RPMI8226 (cell line): ENCODE measurements around the gene PRDM2.

Experiments used
- DNase-seq: peaks from one replicate; pipeline ENCODE4 v3.0.0-alpha.2; 2015

The PRDM2 gene

DNA sequence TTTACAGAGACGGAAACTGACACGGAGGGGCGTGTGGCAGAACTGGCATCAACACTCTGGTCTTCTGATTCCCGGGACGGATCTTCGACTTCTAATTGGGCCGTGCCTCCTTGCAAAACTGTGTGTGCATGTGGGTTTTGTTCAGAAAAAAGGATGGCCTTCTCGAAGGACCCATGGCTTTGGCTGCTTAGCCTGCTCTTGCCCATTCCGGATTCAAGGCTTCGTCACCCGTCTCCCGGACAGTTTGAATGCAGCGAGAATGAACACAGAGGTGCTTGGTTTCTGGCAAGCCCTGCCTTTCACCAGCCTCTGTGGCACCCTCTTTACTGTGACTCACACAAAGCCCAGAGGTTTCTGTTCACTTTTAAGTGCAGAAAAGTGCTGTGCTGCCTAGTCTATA is 120.1 kb downstream of the PRDM2 start:
- DNase-seq, result no peak

DNA sequence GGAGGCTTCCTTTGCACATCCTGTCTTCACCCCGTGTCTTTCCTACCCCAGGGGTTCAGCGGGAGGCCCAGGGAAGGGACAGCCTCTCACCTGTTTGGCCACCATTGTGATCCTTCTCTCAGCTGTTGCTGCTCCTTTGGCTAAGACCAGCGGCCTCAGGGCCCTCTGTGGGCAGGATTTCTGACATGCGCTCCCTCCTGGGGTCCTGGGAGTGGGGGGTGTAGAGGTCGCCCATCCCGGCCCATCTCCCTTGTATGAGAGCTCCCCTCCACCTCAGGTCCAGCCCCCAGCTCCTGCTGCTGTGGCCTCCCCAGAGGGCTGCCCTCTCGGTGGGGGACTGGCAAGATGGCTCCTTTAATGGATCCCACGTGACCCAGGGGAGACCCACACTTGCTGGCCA is 120.5 kb downstream of the PRDM2 start:
- no peak for DNase-seq

DNA sequence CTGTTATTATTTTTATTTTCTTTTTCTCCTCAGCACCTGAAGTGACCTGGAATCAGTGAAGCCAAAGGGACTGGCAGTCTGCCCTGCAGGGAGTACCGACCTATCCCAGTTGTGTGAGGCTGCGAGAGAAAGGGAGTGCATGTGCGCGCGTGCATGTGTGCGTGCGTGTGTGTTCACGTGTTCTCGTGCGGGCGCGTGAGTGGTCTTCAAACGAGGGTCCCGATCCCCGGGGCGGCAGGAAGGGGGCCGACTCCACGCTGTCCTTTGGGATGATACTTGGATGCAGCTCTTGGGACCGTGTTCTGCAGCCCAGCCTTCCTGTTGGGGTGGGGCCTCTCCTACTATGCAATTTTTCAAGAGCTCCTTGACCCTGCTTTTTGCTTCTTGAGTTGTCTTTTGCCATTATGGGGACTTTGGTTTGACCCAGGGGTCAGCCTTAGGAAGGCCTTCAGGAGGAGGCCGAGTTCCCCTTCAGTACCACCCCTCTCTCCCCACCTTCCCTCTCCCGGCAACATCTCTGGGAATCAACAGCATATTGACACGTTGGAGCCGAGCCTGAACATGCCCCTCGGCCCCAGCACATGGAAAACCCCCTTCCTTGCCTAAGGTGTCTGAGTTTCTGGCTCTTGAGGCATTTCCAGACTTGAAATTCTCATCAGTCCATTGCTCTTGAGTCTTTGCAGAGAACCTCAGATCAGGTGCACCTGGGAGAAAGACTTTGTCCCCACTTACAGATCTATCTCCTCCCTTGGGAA is 123.3 kb downstream of the PRDM2 start:
- DNase-seq, result no peak

DNA sequence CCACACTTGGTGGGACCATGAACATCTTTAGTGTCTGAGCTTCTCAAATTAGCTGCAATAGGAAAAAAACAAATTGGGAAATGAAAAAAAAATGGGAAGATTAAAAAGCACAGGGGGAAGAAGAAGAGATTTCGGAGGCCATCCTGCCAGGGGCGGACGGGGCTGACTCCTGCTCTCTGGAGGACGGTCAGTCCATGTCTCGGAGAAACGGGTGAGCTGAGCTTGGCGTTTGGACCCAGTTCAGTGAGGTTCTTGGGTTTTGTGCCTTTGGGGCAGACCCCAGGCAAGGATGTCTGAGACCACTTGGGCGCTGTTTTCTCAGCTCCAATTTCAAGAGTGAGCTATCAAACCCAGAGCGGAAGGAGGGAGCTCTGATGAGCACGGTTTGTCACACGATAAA is 123.9 kb downstream of the PRDM2 start:
- no peak for DNase-seq

DNA sequence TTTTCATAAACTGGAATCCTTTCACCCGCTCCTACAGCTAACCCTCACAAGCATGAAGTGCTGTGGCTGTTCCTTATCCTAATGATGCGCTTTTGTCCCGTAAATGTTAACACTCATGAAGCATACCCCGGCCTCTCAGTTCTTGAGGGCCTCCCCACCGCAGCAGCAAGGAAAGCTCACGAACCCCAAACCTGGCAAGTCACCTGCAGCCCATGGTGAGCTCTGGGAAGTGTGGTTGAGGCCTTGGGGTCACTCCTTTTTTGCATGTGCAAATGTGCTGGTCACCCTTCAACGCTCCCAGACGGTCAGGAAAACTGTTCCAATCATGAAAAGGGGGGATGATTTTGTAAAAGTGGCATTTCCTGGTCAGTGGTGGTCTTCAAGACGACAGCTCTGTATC is 124.6 kb downstream of the PRDM2 start:
- no peak for DNase-seq

DNA sequence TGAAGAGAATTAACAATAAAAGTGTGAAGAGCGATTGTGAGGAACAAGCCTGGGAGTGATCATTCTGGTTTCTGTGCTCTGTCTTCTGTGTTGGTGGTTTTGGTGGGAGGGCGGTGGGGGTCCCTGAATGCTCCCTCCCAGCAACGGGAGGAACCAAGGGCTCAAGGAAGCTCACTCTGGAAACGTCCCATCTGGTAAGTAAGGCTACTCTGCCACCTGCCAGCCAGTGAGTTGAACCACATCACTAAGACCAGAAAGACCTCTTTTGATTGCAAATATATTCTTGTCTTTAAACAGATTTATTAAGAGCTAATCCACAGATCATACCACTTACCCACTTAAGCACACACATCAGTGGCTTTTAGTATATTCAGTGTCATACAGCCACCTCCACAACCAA is 125.0 kb downstream of the PRDM2 start:
- DNase-seq, result no peak

DNA sequence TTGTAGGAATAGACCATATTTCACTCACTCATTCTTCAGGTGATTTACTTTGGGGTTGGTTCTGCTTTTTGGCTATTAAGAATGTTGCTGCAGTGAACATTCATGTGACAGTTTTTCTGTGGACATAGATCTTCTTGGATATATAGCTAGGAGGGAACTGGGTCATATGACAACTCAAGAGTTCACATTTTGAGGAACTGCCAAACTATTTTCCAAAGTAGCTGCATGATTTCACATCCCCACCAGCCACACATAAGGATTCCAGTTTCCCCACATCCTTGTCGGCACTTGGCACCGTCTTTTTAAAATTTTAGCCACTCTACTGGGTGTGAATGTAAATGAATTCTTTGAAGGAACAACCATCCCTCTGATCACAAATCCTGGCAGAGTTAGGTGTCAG is 126.0 kb downstream of the PRDM2 start:
- DNase-seq, result no peak

DNA sequence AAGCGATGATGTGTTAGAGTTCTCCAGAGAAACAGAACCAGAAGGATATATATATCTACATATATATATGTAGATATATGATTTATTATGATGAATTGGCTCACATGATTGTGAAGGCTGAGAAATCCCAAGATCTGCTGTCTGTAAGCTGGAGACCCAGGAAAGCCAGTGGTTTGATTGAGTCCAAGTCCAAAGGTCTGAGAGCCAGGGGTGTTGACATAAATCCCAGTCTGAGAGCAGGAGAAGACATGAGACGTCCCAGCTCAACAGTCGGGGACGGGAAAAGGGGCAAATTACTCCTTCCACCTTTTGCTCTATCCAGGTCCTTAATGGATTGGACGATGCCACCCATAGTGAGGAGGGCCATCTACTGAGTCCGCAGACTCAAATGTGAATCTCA is 126.6 kb downstream of the PRDM2 start:
- no peak for DNase-seq

DNA sequence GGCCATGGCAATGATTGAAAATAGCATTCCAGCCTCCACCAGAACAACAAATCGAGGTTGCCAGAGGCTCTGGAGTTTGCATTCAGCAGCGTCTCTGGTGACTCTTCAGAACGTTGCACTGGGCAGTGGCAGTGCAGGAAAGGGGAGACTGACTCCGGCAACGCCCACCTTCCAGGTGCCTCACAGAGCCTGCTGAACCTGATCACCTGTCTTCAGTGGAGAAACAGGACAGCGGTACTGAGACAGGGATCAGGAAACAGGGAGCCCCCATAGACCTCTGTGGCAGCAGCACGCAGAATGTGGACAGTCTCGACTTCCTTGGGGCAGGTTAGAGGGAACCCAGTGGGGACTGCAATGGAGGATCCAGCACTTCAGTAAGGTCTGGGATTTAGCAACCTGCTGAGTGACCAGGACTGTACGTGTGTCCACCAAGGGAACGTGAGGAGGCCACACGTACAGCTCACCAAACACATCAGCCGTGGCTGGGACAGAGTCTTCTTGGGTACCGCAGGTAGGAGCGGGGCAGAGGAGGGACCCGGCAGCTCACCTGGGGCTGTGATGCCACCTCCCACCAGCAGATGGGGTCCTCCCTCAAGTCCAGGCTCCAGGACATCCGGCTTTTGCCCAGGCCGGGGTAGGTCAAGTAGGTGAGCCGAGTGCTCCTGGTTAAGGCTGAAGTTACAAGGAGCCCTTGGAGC is 128.6 kb downstream of the PRDM2 start:
- DNase-seq, result peak; percentile 94

DNA sequence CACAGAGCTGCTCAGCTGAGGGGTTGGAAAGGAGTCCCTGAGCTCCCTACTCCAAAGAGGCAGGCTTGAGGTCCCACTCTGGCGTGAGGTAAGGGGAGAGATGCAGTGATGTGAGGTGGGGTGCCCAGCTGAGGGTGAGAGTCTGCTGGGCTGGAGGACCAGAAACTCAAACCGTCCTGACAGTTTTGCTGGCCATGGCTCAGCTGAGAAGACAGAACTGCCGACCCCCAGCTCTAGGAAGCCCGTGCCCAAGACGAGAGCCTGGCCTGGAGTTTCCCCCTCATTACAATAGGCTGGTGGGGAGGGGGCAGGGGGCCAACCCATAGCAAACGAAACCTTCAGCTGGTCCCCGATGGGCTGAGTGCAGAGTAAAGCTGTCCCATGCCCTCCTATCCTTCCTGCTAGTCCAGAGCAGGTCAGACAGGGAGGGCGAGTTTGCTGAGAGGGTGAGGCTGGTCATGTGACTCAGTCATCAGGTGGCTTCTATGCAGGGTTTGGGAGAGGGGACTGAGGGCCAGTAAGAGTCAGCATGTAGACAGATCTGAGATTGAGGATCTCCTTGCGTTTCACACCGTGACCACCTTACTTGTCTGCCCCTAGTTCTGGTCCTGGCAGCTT is 129.3 kb downstream of the PRDM2 start:
- peak; percentile 75 for DNase-seq

DNA sequence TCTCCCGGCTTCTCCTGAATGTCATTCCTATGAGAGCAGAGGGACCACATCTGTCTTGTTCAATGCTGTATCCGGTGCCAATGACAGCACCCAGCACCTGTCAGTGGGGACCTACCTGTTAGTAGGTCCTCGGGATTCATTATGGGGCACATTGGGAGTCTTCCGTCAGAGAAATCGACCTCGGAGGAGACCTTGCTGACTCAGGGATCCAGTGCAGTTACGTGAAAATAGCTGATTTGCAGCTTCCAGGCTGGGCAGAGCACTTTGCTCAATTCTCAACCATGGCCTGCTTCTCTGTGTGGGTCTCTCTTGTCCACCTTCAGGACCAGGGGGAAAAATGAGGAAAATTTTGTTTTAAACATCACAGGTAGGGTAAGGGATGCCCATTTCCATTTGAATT is 130.2 kb downstream of the PRDM2 start:
- peak; percentile 92 for DNase-seq

DNA sequence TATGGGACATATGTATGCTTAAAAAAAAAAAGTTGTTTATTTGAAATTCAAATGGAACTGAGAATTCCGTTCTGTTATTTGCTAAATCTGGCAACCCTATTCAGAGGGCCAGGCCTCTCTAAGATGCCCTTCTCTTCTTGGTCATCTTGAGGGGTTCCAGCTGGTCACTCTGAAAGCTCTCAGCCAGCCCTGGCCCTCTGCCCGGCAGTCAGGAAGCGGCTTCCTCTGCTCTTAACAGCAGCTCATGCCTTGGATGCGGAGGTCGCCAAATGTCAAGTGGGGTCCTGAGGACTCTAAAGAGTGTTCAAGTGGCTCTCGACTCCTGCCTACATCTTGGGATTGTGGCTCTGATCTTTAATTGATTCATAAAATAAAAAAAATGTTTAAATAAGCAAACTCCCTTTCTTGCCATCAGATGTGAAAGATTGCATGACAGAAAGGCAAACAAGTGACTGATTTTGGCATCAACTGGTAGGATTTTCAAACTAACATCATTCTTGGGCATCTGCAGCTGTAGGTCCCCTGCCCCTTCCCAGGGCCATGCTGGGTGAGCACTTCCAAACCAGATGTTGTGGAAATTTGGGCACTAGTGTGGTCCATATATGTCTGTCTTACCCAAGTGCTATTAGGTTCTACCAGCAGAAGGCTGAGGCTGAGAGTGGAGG is 130.8 kb downstream of the PRDM2 start:
- DNase-seq, result peak; percentile 63

DNA sequence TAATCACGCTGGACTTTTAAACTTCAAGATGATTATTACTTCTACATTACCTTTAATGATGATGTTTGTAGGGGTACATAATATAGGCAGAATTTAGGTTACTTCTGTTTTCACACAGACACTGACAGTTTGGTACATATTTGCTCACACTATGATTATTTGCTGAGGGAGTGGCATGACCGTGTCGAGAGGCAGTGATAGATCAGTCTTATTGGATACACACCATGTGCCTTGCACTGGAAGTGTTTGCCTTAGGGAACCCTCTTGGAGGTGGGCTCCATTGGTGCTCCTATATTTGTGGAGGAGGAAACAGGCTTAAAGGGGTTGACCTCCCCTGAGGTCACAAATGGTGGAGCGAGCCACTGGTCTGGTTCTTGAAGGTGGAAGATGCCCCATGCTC is 132.1 kb downstream of the PRDM2 start:
- DNase-seq, result no peak

DNA sequence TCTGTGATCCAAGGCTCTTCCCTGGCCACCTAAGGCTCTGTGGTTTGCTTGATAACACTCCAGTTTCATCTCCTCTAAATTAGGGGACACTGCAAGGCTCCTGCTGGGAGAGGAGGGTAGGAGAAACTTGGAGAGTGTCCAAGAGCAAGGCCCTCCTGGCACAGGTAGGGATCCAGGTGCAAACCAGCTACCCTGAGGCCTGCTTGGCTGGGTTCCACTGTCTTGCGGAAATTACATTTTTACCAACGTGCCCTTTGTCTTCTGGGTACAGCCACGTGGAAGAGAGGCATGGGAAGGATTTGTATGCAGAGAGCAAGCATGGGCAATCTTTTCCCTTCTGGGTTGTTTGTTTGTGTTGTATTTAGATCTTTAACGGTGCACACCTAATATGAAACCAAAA is 132.5 kb downstream of the PRDM2 start:
- DNase-seq, result peak; percentile 95

DNA sequence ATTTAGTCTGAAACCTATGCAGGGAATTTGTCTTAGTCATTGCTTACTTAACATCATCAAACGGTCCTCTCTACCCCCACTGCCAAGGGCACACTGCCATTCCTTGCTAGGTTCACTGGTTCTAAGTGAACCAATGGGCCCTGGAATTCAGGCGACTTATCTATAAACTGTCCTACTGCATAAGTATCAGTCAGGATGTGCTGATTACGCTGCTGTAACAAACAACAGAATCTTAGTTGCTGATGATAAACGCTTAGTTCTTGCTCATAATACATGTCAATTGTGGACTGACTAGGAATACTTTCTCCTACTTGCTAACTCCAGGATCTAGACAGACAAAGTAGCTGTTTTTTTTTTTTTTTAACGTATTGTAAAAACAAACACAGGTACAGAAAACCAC is 136.1 kb downstream of the PRDM2 start:
- DNase-seq, result no peak

DNA sequence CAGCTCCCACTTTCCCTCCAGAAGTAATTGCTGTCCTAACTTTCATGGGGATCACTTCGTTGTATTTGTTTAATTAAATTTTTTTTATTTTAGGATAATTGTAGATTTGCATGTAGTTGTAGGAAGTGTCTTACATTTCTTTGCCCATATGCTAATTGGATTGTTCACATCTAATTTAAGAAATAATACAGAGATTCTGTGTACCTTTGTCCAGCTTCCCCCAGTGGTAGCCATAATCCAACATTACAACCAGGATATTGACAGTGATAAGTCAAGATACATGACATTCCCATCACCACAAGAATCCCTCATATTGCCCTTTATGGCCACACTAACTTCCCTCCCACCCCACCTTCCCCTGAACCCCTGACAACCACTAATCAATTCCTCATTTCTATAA is 136.6 kb downstream of the PRDM2 start:
- no peak for DNase-seq

DNA sequence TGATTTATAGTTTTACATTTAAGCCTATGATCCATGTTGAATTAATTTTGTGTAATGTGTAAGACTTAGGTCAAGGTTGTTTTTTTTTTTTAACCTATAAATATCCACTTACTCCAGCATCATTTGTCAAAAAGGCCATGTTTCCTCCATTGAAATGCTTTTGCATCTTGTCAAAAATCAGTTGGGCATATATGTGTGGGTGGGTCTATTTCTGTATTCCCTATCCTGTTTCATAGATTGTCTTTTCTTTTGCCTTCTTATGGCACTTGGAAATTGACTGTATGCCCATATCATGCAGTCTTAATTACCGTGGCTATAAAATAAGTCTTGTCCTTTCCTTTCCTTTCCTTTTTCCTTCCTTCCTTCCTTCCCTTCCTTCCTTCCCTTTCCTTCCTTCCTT is 138.2 kb downstream of the PRDM2 start:
- DNase-seq, result no peak

DNA sequence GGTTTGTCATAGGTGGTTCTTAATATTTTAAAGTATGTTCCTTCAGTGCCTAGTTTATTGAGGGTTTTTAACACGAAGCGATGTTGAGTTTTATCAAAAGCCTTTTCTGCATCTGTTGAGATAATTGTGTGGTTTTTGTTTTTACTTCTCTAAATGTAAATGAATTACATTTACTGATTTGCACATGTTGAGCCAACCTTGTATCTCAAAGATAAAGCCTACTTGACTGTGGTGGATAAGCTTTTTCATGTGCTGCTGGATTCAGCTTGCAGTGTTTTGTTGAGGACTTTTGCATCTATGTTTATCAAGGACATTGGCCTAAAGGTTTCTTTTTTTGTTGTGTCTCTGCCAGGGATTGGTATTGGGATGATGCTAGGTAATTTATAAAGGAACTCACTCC is 142.5 kb downstream of the PRDM2 start:
- DNase-seq, result no peak

DNA sequence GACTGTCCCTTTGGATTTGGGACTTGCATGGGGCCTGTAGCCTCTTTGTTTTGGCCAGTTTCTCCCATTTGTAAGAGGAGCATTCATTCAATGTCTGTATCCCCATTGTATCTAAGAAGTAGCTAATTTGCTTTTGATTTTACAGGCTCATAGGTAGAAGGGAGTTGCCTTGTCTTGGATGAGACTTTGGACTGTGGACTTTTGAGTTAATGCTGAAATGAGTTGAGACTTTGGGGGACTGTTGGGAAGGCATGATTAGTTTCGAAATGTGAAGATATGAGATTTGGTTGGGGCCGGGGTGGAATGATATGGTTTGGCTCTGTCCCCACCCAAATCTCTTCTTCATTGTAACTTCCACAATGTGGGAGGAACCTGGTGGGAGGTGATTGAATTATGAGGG is 151.7 kb downstream of the PRDM2 start:
- DNase-seq, result no peak

DNA sequence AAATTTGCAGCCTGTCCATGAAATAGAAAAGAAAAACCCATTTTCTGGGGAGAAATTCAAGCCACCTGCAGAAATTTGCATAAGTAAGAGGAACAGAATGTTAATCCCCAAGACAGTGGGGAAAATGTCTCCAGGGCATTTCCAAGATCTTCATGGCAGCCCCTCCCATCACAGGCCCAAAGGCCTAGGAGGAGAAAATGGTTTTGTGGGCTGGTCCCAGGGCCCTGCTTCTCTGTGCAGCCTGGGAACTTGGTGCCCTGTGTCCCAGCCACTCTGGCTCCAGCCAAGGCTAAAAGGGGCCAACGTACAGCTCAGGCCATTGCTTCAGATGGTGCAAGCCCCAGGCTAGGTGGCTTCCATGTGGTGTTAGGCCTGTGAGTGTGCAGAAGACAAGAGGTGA is 155.6 kb downstream of the PRDM2 start:
- DNase-seq, result no peak

DNA sequence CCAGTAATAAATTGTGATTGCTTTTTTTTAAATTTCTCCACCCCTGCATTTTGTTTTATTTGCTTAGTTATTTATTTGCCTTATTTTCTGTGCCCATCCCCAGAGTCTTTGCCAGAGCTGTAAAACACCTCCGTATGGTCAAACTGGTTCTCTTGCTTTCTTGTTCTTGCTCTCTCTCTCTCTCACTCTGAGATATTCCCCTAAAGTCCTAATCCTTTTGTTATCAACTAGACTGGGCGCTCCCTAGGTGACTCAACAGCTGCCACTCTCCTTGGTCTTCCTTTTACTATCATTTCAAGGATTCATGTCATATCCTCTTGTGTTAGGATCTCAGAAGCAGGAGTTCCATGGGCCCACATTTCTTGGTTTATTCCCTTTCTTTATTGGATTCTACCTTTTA is 160.0 kb downstream of the PRDM2 start:
- no peak for DNase-seq

DNA sequence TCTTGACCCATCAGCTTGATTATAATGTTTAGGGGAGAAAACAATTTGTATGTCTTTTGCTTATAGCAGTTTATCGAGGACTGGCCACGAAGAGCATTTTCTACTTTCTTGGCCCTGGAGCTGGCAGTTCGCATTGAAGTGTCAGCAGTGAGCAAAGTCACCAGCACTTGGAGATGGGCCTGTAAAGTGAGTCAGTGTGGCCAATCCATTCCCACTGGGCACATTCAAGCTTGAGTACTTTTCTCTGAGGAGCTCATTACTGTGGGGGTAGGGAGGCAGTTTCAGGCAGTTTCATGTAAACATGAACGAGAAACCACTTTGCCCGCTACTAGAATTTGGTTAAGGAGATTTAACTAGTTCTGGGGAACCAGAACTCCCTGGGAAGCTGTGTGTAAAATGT is 164.8 kb downstream of the PRDM2 start:
- no peak for DNase-seq

DNA sequence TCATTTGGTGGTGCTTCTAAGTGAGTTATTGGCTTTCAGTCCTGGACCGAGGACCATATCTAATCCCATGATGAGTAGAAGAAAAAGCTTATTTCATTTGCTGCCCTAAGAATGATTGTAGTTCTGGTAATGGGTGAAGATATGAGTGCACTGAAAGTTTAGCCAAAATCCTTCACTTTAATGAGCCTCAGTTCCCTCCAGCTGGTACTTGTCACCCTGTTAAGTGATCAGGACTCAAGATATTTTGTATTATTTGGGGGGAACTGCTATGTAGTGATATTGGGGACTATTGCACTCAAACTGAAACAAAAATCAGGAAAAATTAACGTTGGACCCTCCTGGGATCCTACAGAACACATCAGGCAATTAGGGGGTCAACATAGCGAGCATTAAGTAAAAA is 165.9 kb downstream of the PRDM2 start:
- DNase-seq, result no peak

DNA sequence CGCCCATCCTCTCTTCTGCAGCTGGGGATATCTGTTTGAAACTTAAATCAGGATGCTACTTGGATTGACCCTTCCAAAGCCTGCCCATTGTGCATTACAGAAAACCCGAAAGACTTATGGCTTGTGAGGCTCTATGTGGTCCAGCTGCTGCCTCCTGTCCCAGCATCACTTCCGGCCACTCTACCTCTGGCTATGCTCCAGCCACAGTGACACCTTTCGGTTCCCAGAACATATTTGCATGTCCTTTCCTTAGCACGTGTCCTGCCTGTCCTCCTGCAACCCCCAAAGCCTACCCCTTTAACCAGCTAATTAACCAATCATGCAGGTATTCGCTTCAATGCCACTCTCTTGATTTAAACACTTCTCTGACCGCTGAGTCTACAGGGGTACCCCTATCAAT is 167.6 kb downstream of the PRDM2 start:
- DNase-seq, result peak; percentile 42
